NCI-H69 (cell line): ENCODE results near the gene CYP2A7.
"Not testable (repeated sequence)": the region's sequence is repeated elsewhere in the genome, so short reads cannot be mapped to it uniquely, and the experiment has no call there.

Experiments used
- DNase-seq: peaks from one replicate; lab custom pipeline; 2025; lab: John Stamatoyannopoulos, UW

CYP2A7 gene

DNA sequence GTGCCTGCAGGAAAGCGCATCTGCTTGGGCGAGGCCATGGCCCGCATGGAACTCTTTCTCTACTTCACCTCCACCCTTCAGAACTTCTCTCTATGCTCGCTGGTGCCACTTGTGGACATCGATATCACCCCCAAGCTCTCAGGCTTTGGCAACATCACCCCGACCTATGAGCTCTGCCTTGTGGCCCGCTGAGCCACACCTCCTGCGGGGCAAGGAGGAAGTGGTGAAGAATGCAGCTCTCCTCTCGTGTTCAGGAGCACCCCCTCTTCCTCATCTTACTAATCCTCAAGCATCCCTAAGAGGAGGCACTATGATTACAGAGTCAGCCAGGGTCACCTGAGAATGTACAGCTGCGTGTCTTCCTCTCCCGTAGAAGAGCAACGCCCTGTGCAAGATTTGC is 17.9 kb upstream of the CYP2A7 start:
- DNase-seq: not testable (repeated sequence)

DNA sequence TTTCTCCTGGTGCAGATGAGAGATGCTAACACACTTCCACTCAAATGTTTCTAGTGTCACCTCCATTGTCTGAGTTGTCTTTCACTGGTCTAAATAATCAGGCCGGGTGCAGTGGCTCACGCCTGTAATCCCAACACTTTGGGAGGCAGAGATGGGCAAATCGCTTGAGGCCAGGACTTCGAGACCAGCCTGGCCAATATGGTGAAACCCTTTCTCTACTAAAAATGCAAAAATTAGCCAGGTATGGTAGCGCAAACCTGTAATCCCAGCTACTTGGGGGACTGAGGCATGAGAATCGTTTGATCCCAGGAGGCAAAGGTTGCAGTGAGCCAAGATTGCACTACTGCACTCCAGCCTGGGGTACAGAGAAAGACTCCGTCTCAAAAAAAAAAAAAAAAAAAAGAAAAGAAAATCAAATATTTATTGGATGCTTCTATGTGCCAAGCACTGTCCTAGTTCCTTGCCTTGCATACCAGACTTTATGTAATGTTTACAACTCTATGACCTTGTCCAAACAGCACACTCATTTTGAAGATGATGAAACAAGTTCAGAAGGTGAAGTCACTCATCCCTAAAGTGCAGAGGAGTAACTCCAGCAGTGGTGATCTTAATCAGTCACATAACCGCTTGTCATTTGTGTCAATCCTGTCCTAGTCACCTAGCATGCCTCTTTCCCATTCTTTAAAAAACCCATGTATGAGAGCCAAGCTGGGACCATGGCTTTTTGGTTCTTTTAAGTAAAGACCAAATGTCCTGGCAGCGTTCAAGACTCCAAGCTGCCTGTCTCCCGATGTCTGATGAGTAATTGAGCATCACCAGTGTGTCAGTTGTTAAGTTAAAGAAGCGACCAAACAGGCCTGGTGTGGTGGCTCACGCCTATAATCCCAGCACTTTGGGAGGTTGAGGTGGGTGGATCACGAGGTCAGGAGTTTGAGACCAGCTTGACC is 15.1 kb upstream of the CYP2A7 start:
- DNase-seq: not testable (repeated sequence)

GRCh38 chr19:40896418-40896796 is 14.4 kb upstream of the CYP2A7 start:
- DNase-seq: no peak

DNA sequence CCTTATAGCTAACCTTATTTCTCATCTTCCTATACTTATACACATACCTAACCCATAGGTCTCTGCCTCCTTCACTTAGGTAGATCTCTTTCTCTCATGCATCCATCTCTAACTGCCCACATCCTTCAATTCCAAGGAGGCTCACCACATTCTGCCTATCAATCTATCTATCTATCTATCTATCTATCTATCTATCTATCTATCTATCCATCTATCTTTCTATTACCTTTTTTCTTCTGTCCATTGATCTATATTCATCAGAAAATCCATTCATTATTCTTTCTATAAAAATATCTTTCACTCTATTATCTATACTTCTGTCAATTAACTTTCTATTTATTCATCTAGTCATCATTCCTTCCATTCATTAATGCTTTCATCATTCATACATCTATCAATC is 11.1 kb upstream of the CYP2A7 start:
- no peak for DNase-seq

DNA sequence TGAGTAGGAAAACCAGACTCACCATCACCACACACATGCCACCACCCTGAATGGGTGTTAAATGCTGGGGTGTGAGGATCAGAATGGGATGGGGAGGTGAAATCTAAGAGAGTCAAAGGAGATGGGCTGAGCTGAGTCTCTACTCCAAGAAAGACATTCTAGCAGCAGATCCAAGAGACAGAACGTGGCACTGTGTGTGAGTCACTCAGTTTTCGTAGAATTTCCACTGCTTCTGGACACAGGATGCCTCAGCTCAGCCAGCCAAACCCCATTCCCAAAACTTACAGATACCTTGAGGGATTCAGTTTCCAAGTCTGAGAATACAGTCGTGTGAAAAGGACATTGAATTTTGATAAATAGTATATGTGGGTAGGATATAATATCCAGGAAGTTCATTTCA is 7.3 kb upstream of the CYP2A7 start:
- no peak for DNase-seq

DNA sequence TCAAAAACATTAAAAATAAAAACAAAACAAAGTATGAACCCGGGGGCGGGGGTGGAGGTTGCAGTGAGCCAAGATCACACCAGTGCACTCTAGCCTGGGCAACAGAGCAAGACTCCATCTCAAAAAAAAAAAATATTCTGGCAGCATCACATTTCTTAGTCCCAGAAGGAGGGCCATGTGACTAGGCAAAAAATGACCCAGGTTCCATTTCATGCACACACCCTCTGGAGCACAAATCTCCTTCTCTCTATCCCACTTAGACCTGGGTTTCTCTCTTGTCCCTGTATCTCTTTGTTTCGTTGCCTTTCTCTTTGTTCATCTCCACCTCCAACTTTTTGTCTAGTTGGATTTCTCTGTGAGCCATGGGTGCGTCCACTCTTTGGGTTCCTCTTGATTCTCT is 6.2 kb upstream of the CYP2A7 start:
- no peak for DNase-seq

- not testable (repeated sequence) for DNase-seq
These were observed 2.3 kb upstream of the CYP2A7 start for GRCh38 chr19:40884187-40884931.

GRCh38 chr19:40879349-40879748 is 2.7 kb downstream of the CYP2A7 start:
- DNase-seq: not testable (repeated sequence)

DNA sequence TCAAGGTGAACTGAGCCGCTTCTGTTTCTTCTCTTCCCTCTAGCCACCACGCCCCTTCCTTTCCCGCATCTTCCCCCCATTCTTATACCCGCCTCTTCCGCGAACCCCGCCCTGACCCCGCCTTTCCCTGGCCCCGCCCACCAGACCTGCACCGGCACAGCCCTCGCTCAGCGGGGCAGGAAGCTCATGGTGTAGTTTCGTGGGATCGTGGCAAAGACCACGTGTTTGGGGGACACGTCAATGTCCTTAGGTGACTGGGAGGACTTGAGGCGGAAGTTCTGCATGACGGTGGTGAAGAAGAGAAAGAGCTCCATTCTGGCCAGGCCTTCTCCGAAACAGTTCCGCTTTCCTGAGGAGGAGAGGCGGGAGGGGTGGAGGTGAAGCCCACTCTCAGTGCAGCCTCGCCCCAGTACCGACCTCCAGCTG is 6.5 kb downstream of the CYP2A7 start:
- DNase-seq: peak; percentile 18

GRCh38 chr19:40874874-40875273 is 7.2 kb downstream of the CYP2A7 start:
- not testable (repeated sequence) for DNase-seq

GRCh38 chr19:40873873-40874272 is 8.2 kb downstream of the CYP2A7 start:
- DNase-seq: not testable (repeated sequence)

GRCh38 chr19:40872209-40872608 is 9.8 kb downstream of the CYP2A7 start:
- no peak for DNase-seq

- DNase-seq: no peak
These were observed 14.3 kb downstream of the CYP2A7 start for GRCh38 chr19:40867701-40868100.

DNA sequence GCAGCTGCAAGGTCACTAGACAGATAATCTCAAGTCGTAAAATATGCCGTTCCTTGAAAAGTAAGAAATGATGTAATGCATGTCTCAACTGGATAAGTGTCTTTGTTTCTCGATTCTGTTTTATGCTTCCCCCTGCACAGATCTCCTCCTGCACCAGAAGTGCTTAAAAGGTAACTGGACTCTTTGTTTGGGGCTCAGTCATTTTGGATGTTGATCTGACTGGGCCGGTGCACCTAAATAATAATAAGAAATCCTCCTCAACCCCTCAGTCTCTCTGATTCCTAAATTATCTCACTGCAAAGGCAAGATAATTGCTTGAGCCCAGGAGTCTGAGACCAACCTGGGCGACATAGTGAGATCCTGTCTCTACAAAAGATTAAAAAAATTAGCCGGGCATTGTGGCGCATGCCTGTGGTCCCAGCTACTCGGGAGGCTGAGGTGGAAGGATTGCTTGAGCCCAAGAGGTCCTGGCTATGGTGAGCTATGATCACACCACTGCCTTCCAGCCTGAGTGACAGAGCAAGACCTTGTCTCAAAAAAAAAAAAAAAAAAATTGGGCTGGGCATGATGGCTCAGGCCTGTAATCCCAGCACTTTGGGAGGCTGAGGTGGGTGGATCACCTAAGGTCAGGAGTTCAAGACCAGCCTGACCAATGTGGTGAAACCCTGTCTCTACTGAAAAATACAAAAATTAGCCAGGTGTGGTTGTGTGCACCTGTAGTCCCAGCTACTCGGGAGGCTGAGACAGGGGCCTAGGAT is 17.1 kb downstream of the CYP2A7 start:
- DNase-seq: not testable (repeated sequence)

DNA sequence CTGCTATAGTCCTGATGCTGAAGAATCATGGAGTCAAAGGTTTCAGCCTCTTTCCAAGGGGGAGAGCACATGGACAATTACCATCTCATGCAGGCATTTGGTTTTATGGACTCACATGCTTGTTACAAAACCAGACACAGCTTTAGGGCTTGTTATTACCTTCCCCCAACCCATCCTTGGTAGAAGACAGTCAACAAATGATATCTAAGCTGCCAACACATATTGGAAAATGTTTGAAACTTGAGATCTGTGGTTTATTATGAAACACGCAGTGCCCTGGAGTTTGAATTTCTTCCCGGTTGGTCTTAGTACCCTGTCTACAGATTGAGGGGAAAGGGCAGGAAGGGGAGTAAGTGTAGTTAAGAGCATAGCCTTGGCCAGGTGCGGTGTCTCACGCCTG is 19.2 kb downstream of the CYP2A7 start:
- DNase-seq: no peak

DNA sequence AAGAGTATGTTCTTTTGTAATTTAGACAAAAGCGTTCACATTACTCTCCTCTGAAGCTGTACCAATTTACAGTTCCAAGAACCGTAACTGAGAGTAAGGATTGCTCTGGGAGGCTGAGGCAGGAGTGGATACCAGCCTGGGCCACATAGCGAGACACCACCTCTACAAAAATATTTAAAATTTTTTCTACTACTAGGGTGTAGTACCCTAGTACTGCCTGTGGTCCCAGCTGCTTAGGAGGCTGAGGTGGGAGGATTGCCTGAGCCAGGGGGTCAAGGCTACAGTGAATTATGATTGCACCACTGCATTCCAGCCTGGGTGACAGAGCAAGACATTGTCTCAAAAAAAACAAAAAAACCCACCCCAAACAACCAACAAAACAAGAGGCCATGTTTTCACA is 19.7 kb downstream of the CYP2A7 start:
- DNase-seq: no peak

GRCh38 chr19:40858109-40858508 is 23.9 kb downstream of the CYP2A7 start:
- DNase-seq: no peak

DNA sequence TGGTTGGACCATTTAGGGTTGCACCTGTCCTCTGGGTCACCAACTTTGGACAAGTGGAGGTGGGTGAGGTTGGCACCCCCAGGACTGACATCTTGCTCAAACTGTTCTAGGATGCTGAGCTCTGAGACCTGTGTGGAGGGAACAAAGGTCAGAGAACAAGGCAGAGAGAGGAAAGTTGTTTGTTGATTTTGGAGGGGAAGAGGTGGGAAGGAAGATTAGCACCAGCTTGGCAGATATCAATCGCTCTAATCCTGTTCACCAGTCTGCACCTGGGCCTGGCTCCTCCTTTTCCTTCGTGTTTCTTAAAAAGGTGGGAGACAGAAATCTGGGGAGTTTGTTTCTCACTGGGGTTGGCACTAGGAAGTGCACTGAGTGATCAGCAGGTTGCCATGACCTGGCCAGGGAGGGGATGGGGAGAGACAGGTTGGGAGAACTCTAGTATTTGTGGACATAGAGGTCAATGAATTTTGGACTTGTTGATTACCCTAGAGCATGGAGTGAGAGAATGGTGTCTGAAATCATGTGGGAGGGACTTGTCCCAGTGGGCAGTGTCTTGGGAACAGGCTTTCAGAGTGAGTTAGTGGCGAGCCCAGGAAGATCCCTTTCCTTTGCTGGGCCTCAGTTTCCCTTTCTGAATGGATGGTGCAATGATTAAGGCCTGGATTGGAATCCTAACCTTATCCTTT is 29.4 kb downstream of the CYP2A7 start:
- not testable (repeated sequence) for DNase-seq

DNA sequence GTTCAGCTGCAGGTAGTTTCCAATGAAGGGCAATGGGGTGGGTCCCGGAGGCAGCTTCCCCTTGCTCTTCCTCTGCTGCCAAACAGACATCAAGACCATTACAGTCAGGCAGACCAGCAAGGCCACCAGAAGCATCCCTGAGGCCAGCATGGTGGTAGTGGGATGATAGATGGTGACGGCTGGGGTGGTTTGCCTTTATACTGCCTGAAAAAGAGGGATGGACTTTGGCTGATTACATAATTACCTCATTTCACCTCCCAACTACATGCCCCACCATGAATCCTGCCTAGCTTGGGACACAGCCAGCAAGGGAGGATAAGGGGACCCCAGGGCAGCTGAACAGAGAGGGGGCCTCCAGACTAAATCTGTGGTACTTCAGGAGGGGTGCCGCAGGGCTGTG is 31.8 kb downstream of the CYP2A7 start, which contains the start of gene CYP2A6:
Gene CYP2A6, minus strand, starts transcription at position 171 of the 400 bp plus-strand sequence. Its CDS starts 21 bp downstream, at position 150.
- not testable (repeated sequence) for DNase-seq

DNA sequence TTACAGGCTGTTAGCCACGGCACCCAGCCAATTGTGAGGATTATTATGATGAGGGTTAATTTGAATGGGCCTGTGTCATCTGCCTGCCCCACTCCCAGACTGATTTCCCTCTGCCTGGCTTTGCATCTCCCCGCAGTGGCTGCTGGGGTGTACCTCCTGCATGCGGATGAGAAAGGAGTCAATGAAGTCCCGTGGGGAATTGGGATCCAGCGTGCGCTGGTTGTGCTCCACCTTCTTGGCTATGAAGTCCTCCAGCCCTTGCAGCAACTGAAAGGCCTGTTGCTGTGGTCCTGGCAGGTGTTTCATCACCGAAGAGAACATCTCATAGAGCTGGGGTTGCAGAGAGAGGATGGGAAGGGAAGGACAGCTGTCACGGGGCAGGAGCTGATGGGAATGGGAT is 35.3 kb downstream of the CYP2A7 start:
- not testable (repeated sequence) for DNase-seq

DNA sequence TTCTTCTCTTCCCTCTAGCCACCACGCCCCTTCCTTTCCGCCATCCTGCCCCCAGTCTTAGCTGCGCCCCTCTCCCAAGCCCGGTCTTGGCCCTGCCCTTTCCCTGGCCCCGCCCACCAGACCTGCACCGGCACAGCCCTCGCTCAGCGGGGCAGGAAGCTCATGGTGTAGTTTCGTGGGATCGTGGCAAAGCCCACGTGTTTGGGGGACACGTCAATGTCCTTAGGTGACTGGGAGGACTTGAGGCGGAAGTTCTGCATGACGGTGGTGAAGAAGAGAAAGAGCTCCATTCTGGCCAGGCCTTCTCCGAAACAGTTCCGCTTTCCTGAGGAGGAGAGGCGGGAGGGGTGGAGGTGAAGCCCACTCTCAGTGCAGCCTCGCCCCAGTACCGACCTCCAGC is 38.4 kb downstream of the CYP2A7 start:
- DNase-seq: not testable (repeated sequence)
